PC-3 (cell line): ENCODE measurements around the gene TCFL5.

Source experiments
- CTCF ChIP-seq: fragments of 300-600 bp; sonication (generic); conservative IDR thresholded peaks from 2 replicates; pipeline ENCODE4 v1.5.1; 2017; ENCODE audit warnings: antibody characterized with exemption, low read depth, mild to moderate bottlenecking, low read length
- EZH2 ChIP-seq: fragments of 300-600 bp; sonication (generic); IDR thresholded peaks from one replicate; pipeline ENCODE4 v1.6.1; 2017; ENCODE audit warnings: antibody characterized with exemption, mild to moderate bottlenecking, low read length; ENCODE audit not compliant: unreplicated experiment

- TF ChIP-seq CTCF (no peak), EZH2 (no peak)
These were observed 33.9 kb upstream of the TCFL5 start for GRCh38 chr20:62895539-62895938.
